Endodermal cell (in vitro differentiated cells): ENCODE results near the gene LIX1L. TPM values are rescaled to one million over a fixed set of nuclear protein-coding genes. Genes with fewer than 3 reads are reported as not detected.

Source experiments
- DNase-seq: peaks from one replicate; pipeline ENCODE4 v3.0.0-alpha.2; 2017
- H3K27ac ChIP-seq: 2 replicates; pipeline ENCODE4 v1.5.1; 2013; ENCODE audit warnings: mild to moderate bottlenecking, low read depth, low read length, moderate library complexity
- H3K27me3 ChIP-seq: 2 replicates; pipeline ENCODE4 v1.6.1; 2013; ENCODE audit warnings: mild to moderate bottlenecking, low read length, moderate library complexity; ENCODE audit not compliant: insufficient read depth, control insufficient read depth, poor library complexity, severe bottlenecking
- H3K36me3 ChIP-seq: 2 replicates; pipeline ENCODE4 v1.7.0; 2013; ENCODE audit warnings: mild to moderate bottlenecking, low read length, moderate library complexity; ENCODE audit not compliant: control insufficient read depth, insufficient read depth
- H3K4me1 ChIP-seq: one replicate; pipeline ENCODE4 v1.7.0; 2013; ENCODE audit warnings: low read length; ENCODE audit not compliant: control insufficient read depth, insufficient read depth
- H3K4me3 ChIP-seq: 2 replicates; pipeline ENCODE4 v1.5.1; 2013; ENCODE audit warnings: mild to moderate bottlenecking, low read length, moderate library complexity
- H3K9ac ChIP-seq: 2 replicates; pipeline ENCODE4 v1.6.1; 2013; ENCODE audit warnings: mild to moderate bottlenecking, low read length, moderate library complexity; ENCODE audit not compliant: poor library complexity, severe bottlenecking; ENCODE audit errors: extremely low read depth
- H3K9me3 ChIP-seq: 2 replicates; pipeline ENCODE4 v1.6.1; 2013; ENCODE audit warnings: mild to moderate bottlenecking, low read length, moderate library complexity; ENCODE audit not compliant: control insufficient read depth
- H3K27ac Mint-ChIP-seq: 2 replicates; pipeline ENCODE4 v1.8.0; 2020; ENCODE audit warnings: mixed read lengths
- H3K27me3 Mint-ChIP-seq: 2 replicates; pipeline ENCODE4 v1.8.0; 2021; ENCODE audit warnings: mild to moderate bottlenecking, mixed read lengths; ENCODE audit not compliant: insufficient read depth
- H3K36me3 Mint-ChIP-seq: 2 replicates; pipeline ENCODE4 v1.8.0; 2020; ENCODE audit warnings: low read depth, mixed read lengths
- H3K4me1 Mint-ChIP-seq: 2 replicates; pipeline ENCODE4 v1.8.0; 2020; ENCODE audit warnings: mixed read lengths
- H3K4me3 Mint-ChIP-seq: 2 replicates; pipeline ENCODE4 v1.8.0; 2020; ENCODE audit warnings: mild to moderate bottlenecking, moderate library complexity, mixed read lengths
- H3K9me3 Mint-ChIP-seq: 2 replicates; pipeline ENCODE4 v1.8.0; 2020; ENCODE audit warnings: mild to moderate bottlenecking, mixed read lengths
- WGBS, 2 experiments: methylation state at CpG; one replicate each; pipeline versions ENCODE4 v1.1.5 to v1.1.7; 2013; ENCODE audit warnings: missing lambda C conversion rate in 2 of 2, mixed read lengths in 1 of 2; ENCODE audit not compliant: insufficient coverage in 1 of 2, insufficient read length in 1 of 2; 5-methylcytosine and 5-hydroxymethylcytosine counted together
- total RNA-seq, 2 donors: library from RNA; stranded (reverse); fragmentation: NEBNext Ultra II Directional in 1 of 2; extraction: Animal tissue kit (Norgen Biotek cat#: 25700) in 1 of 2; gene quantifications; 2 replicates in 1 of 2; 3 replicates in 1 of 2; pipeline ENCODE4 v1.2.1, GENCODE V29; 2021
- TF ChIP-seq, protein P1 (sequence below): fragments of 200-600 bp; sonication (generic); conservative IDR thresholded peaks from 2 replicates; pipeline ENCODE4 v1.5.0; 2021; ENCODE audit warnings: antibody characterized with exemption, mild to moderate bottlenecking

Gene LIX1L
- total RNA-seq, 2 donors from 2014 or later = 16.6 to 21.3 TPM

- H3K27ac ChIP-seq = no peak overlapping the region
- Mint-ChIP-seq H3K4me3 (no peak overlapping the region), H3K36me3 (peaks cover 7% of the 10 kb centered on the region), H3K4me1 (peaks cover 4% of the 10 kb centered on the region), H3K9me3 (no peaks in the 10 kb centered on the region), H3K27me3 (peaks cover 2% of the 10 kb centered on the region), H3K27ac (no peak overlapping the region)
- H3K4me1 ChIP-seq = peaks cover 11% of the 10 kb centered on the region
- TF ChIP-seq, protein P1, sequence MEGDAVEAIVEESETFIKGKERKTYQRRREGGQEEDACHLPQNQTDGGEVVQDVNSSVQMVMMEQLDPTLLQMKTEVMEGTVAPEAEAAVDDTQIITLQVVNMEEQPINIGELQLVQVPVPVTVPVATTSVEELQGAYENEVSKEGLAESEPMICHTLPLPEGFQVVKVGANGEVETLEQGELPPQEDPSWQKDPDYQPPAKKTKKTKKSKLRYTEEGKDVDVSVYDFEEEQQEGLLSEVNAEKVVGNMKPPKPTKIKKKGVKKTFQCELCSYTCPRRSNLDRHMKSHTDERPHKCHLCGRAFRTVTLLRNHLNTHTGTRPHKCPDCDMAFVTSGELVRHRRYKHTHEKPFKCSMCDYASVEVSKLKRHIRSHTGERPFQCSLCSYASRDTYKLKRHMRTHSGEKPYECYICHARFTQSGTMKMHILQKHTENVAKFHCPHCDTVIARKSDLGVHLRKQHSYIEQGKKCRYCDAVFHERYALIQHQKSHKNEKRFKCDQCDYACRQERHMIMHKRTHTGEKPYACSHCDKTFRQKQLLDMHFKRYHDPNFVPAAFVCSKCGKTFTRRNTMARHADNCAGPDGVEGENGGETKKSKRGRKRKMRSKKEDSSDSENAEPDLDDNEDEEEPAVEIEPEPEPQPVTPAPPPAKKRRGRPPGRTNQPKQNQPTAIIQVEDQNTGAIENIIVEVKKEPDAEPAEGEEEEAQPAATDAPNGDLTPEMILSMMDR = no peak
- H3K9ac ChIP-seq = no peak overlapping the region
- H3K4me3 ChIP-seq = no peak overlapping the region
- H3K36me3 ChIP-seq = peaks cover 57% of the 10 kb centered on the region
- no peaks in the 10 kb centered on the region for H3K27me3 ChIP-seq
- no peaks in the 10 kb centered on the region for H3K9me3 ChIP-seq
- WGBS, 2 experiments = 94 to 96% methylated on average over 4 of the region's 4 CpGs
- DNase-seq = no peak
Observed at GRCh38 chr1:145949219-145949618, 8.6 kb downstream of the LIX1L start.

DNA sequence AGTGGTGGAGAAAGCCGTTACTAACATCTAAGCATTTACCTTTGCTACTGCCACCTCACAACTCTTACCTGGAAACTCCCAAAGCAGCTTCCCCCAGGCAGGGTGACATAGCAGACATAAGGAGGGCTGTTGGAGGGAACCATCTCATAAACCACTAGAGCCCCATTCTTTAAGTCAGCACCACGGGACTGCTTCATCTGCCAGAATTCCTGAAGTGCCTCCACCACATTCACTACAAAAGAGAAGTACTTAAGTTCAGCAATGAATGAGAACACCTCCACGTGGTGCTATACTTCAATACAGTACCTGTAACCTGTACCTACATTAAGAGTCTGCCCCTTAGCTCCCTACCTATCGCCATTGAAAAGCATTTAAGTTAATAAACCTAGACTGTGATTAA is 10.3 kb downstream of the LIX1L start:
- DNase-seq = peak; percentile 61
- peaks cover 4% of the 10 kb centered on the region for H3K4me1 Mint-ChIP-seq
- Histone ChIP-seq H3K4me3 (no peak overlapping the region), H3K4me1 (peaks cover 6% of the 10 kb centered on the region), H3K36me3 (peaks cover 68% of the 10 kb centered on the region), H3K27ac (no peak overlapping the region), H3K9me3 (no peaks in the 10 kb centered on the region), H3K9ac (no peak overlapping the region), H3K27me3 (no peaks in the 10 kb centered on the region)
- no peaks in the 10 kb centered on the region for H3K9me3 Mint-ChIP-seq
- no peak overlapping the region for H3K4me3 Mint-ChIP-seq
- no peaks in the 10 kb centered on the region for H3K27me3 Mint-ChIP-seq
- no peak overlapping the region for H3K27ac Mint-ChIP-seq
- H3K36me3 Mint-ChIP-seq = peaks cover 14% of the 10 kb centered on the region
- WGBS, 2 experiments = 43 to 76% methylated on average over 1 to 4 of the region's 4 CpGs
- TF ChIP-seq, protein P1 = no peak

GRCh38 chr1:145946477-145946986 is 11.3 kb downstream of the LIX1L start:
- Mint-ChIP-seq H3K36me3 (peaks cover 22% of the 10 kb centered on the region), H3K4me1 (peaks cover 4% of the 10 kb centered on the region), H3K27me3 (no peaks in the 10 kb centered on the region), H3K27ac (no peak overlapping the region), H3K4me3 (no peak overlapping the region), H3K9me3 (no peaks in the 10 kb centered on the region)
- Histone ChIP-seq H3K9me3 (no peaks in the 10 kb centered on the region), H3K27me3 (no peaks in the 10 kb centered on the region), H3K4me3 (no peak overlapping the region), H3K9ac (no peak overlapping the region), H3K36me3 (peaks cover 69% of the 10 kb centered on the region), H3K4me1 (peaks cover 6% of the 10 kb centered on the region), H3K27ac (no peak overlapping the region)
- no peak for DNase-seq
- 96 to 100% methylated on average over 2 to 4 of the region's 4 CpGs for WGBS, 2 experiments
- TF ChIP-seq, protein P1 = no peak
